K562 (cell line): ENCODE data around the gene LAIR1. TPM values are rescaled to one million over a fixed set of nuclear protein-coding genes. Genes with fewer than 3 reads are reported as not detected.
"Not testable (repeated sequence)": the region's sequence is repeated elsewhere in the genome, so short reads cannot be mapped to it uniquely, and the experiment has no call there.

Experiments
- ATAC-seq: fragments of 200-7000 bp; cut with Tn5 transposase; 3 replicates; pipeline ENCODE4 v1.9.1; 2020; ENCODE audit warnings: moderate library complexity
- BruUV-seq: library from RNA; stranded (reverse); fragments of 400-500 nt; replicated peaks from 2 replicates; lab custom pipeline; 2021; lab: Mats Ljungman, UMichigan
- CTCF ChIA-PET: fragments of 300-600 bp; formaldehyde crosslinking; extraction: SDS; loops from one replicate; lab custom pipeline; 2021; ENCODE audit warnings: low intra/inter-chr PET ratio; lab: Yijun Ruan, JAX
- POLR2A ChIA-PET: fragments of 300-600, 350-650 bp; sonication (Branson Sonifier 250); formaldehyde crosslinking; extraction: SDS; loops from one replicate; lab custom pipeline; 2021; ENCODE audit warnings: antibody characterized with exemption, inconsistent platforms; lab: Yijun Ruan, JAX
- DNase-seq, 4 experiments: peaks; one replicate each; pipeline versions ENCODE4 v3.0.0 to v3.0.0-alpha.2; 2011 to 2018; ENCODE audit warnings: low spot score in 3 of 4, mixed read lengths in 3 of 4; ENCODE audit errors: extremely low read depth in 1 of 4
- FAIRE-seq: peaks from 2 replicates; lab custom pipeline; 2011; peaks lifted over from hg19 to GRCh38; lab: Jason Lieb, UNC
- H2AFZ ChIP-seq: 2 replicates; pipeline ENCODE4 v1.6.0; 2011; ENCODE audit warnings: low read depth, low read length, control low read depth, inconsistent platforms
- H3K27ac ChIP-seq: fragments of 200-600 bp; 3 replicates; pipeline ENCODE4 v1.8.0; 2011; ENCODE audit warnings: low read depth, mild to moderate bottlenecking, control low read depth, inconsistent platforms, low read length, moderate library complexity, mixed read lengths; ENCODE audit errors: extremely low read depth
- H3K27me3 ChIP-seq, 2 experiments: fragments of 300-600 bp in 1 of 2; 2 replicates in 1 of 2; 3 replicates in 1 of 2; pipeline versions ENCODE4 v1.6.0 to v1.8.0; 2011; ENCODE audit warnings: inconsistent platforms in 2 of 2, low read length in 2 of 2, mild to moderate bottlenecking in 1 of 2, mixed read lengths in 1 of 2, moderate library complexity in 1 of 2; ENCODE audit not compliant: control insufficient read depth in 2 of 2, insufficient read depth in 2 of 2
- H3K36me3 ChIP-seq: fragments of 300-600 bp; 3 replicates; pipeline ENCODE4 v1.8.0; 2011; ENCODE audit warnings: mild to moderate bottlenecking, low read length, inconsistent platforms; ENCODE audit not compliant: control insufficient read depth, insufficient read depth
- H3K4me1 ChIP-seq, 2 experiments: fragments of 200-600 bp in 1 of 2; replicated peaks in 1 of 2; 2 replicates in 1 of 2; 3 replicates in 1 of 2; pipeline versions ENCODE4 v1.5.1 to v1.8.0; 2011; ENCODE audit warnings: inconsistent platforms in 2 of 2, low read length in 2 of 2, mild to moderate bottlenecking in 1 of 2, mixed read lengths in 1 of 2, moderate library complexity in 1 of 2; ENCODE audit not compliant: control insufficient read depth in 2 of 2, insufficient read depth in 2 of 2
- H3K4me2 ChIP-seq: 2 replicates; pipeline ENCODE4 v1.6.1; 2011; ENCODE audit warnings: low read length, control low read depth, inconsistent platforms, mixed read lengths; ENCODE audit not compliant: insufficient read depth
- H3K4me3 ChIP-seq: fragments of 200-600 bp; sonication (generic), shearing (Covaris generic); 2 replicates; pipeline ENCODE4 v1.5.1; 2016; ENCODE audit warnings: control low read depth, inconsistent platforms
- H3K79me2 ChIP-seq: fragments of 200-600 bp; 3 replicates; pipeline ENCODE4 v1.8.0; 2011; ENCODE audit warnings: low read length, inconsistent platforms; ENCODE audit not compliant: control insufficient read depth, insufficient read depth
- H3K9ac ChIP-seq, 2 experiments: 2 replicates each; pipeline versions ENCODE4 v1.6.0 to v1.6.1; 2011; ENCODE audit warnings: low read depth in 2 of 2, low read length in 2 of 2, control low read depth in 1 of 2, inconsistent platforms in 1 of 2, mild to moderate bottlenecking in 1 of 2, mixed read lengths in 1 of 2; ENCODE audit not compliant: insufficient read depth in 1 of 2
- H3K9me1 ChIP-seq: one replicate; pipeline ENCODE4 v1.6.0; 2011; ENCODE audit warnings: inconsistent platforms, mild to moderate bottlenecking, low read length, moderate library complexity; ENCODE audit not compliant: control insufficient read depth, insufficient read depth
- H3K9me3 ChIP-seq: replicated peaks from 2 replicates; pipeline ENCODE4 v1.5.1; 2011; ENCODE audit warnings: low read depth, low read length, inconsistent platforms; ENCODE audit not compliant: control insufficient read depth, insufficient read depth
- H4K20me1 ChIP-seq: replicated peaks from 2 replicates; pipeline ENCODE4 v1.6.1; 2011; ENCODE audit warnings: low read length, inconsistent platforms, mixed read lengths; ENCODE audit not compliant: control insufficient read depth, insufficient read depth
- GABPA ChIP-seq: fragments of 200-800 bp; sonication (Bioruptor generic); conservative IDR thresholded peaks from 2 replicates; pipeline ENCODE4 v1.6.1; 2016; ENCODE audit warnings: low read depth, missing genetic modification characterization, missing compliant biosample characterization
- NRF1 ChIP-seq, 2 experiments: fragments of 450-650 bp; IDR thresholded peaks in 1 of 2; conservative IDR thresholded peaks in 1 of 2; 2 replicates each; pipeline ENCODE4 v1.6.1; 2014; ENCODE audit warnings: mild to moderate bottlenecking in 2 of 2
- RNF2 ChIP-seq: sonication (generic); IDR thresholded peaks from 2 replicates; pipeline ENCODE4 v1.6.1; 2016
- RREB1 ChIP-seq: fragments of 250-450 bp; sonication (Bioruptor Pico); IDR thresholded peaks from 2 replicates; pipeline ENCODE4 v1.4.0; 2020
- ZNF165 ChIP-seq: fragments of 250-450 bp; sonication (Bioruptor Pico); IDR thresholded peaks from 2 replicates; pipeline ENCODE4 v1.4.0; 2020; ENCODE audit warnings: borderline replicate concordance
- ZNF449 ChIP-seq: fragments of 250-450 bp; sonication (Bioruptor Pico); IDR thresholded peaks from 2 replicates; pipeline ENCODE4 v1.8.0; 2022; ENCODE audit warnings: moderate library complexity, mild to moderate bottlenecking, inconsistent platforms
- WGBS: fragments of 100-300 bp; shearing (Covaris generic); methylation state at CpG from one replicate; pipeline ENCODE4 v1.1.6; 2016; ENCODE audit warnings: low coverage, mixed read lengths; ENCODE audit not compliant: insufficient coverage; ENCODE audit errors: missing lambda C conversion rate; 5-methylcytosine and 5-hydroxymethylcytosine counted together
- in situ Hi-C: fragments of 300-500 bp; cut with MboI; formaldehyde crosslinking; loops from 4 replicates; pipeline ENCODE4 v1.15.0; 2018; ENCODE audit warnings: inconsistent platforms, mixed read lengths
- intact Hi-C: fragments of 100-400 bp; cut with micrococcal nuclease; formaldehyde crosslinking; loops from 2 replicates; pipeline ENCODE4 v1.14.2; 2022
- polyA plus RNA-seq, 8 experiments: library from polyadenylated mRNA; depleted of rRNA in 4 of 8; stranded (reverse) in 5 of 8; unstranded in 3 of 8; fragments of >200 nt; fragmentation: Nextera tagmentation in 2 of 8; fragmentation: Illumina TruSeq in 1 of 8; extraction: Ambion mirVana in 2 of 8; extraction: Trizol in 1 of 8; gene quantifications; 2 replicates each; pipeline versions ENCODE4 v1.2.1 to v1.2.3, GENCODE V29; 2011 to 2014; ENCODE audit warnings: inconsistent platforms in 1 of 8, missing spikeins in 1 of 8
- total RNA-seq, 7 experiments: library from RNA; depleted of rRNA in 6 of 7; stranded (reverse); fragments of >200 nt in 6 of 7; fragmentation: Illumina TruSeq in 2 of 7; extraction: Trizol in 2 of 7; gene quantifications; 2 replicates each; pipeline versions ENCODE4 v1.2.1 to v1.2.3, GENCODE V29; 2011 to 2021; ENCODE audit warnings: low replicate concordance in 1 of 7

Gene LAIR1
- total and polyA plus RNA-seq, 9 of the 15 experiments (the other 6 are each of a cell fraction or from before 2014, with no cell fraction given), result 0.12 to 0.54 (median 0.24) TPM; not detected in 6

GRCh38 chr19:54375181-54375938 is 10.6 kb upstream of the LAIR1 start:
- H3K27me3 ChIP-seq, result peaks cover 7 to 31% of the 10 kb centered on the region in 2 experiments; a peak in 3 of 5 replicates
- not testable (repeated sequence) for ATAC-seq, H3K27ac ChIP-seq, H3K9me3 ChIP-seq
- peak; percentile 29 for TF ChIP-seq GABPA (tag)
- TF ChIP-seq ZNF165 (CRISPR knock-in tag), result 0 out of 2 replicates have a peak, but pooled peaks have one; percentile 32
- TF ChIP-seq NRF1 (conservative IDR thresholded peaks at IDR 0.05 in 1 of 2, IDR thresholded peaks at IDR 0.05 in 1 of 2), result peak in 1 of 2 experiments; percentile 28; a peak in 1 of 4 replicates
- 0 out of 2 replicates have a peak, but pooled peaks have one; percentile 13 for TF ChIP-seq ZNF449
- TF ChIP-seq RREB1, result 0 out of 2 replicates have a peak, but pooled peaks have one; percentile 14
- peak; percentile 36; the same call in 1 of the 2 replicates for TF ChIP-seq RNF2
- TF ChIP-seq, all 486 proteins: peak for 6; not testable (repeated sequence) for 480
- H3K9me1 ChIP-seq, FAIRE-seq, H3K79me2 ChIP-seq, H3K9ac ChIP-seq, intact Hi-C loops, DNase-seq, POLR2A ChIA-PET, in situ Hi-C loops, H3K4me2 ChIP-seq, H3K4me3 ChIP-seq, H2AFZ ChIP-seq, H3K4me1 ChIP-seq, CTCF ChIA-PET, H3K36me3 ChIP-seq, BruUV-seq, H4K20me1 ChIP-seq: not testable (repeated sequence)
- 10% methylated on average over 23 of the region's 28 CpGs for WGBS
